SU-DHL-6 (cell line): Measurements from ENCODE around the gene POLR2A.

Experiments used
- H2AFZ ChIP-seq: fragments of 200-600 bp; sonication (generic); 2 replicates; pipeline ENCODE4 v1.6.1; 2014; ENCODE audit warnings: low read depth, mild to moderate bottlenecking, moderate library complexity, mixed read lengths, antibody characterized with exemption, low read length; ENCODE audit not compliant: severe bottlenecking
- H3F3A ChIP-seq: fragments of 200-600 bp; shearing (Covaris generic); 2 replicates; pipeline ENCODE4 v1.6.0; 2016; ENCODE audit warnings: antibody characterized with exemption, mild to moderate bottlenecking; ENCODE audit not compliant: insufficient read depth
- H3K27ac ChIP-seq: fragments of 200-600 bp; sonication (generic); 2 replicates; pipeline ENCODE4 v1.5.1; 2016; ENCODE audit warnings: low read depth, mild to moderate bottlenecking, low read length, moderate library complexity, mixed read lengths
- H3K27me3 ChIP-seq: fragments of 200-600 bp; sonication (generic), shearing (Covaris generic); 2 replicates; pipeline ENCODE4 v1.6.0; 2014; ENCODE audit warnings: mild to moderate bottlenecking, low read length
- H3K36me3 ChIP-seq: fragments of 200-600 bp; sonication (generic); 2 replicates; pipeline ENCODE4 v1.6.1; 2014; ENCODE audit warnings: mild to moderate bottlenecking, low read length, mixed read lengths
- H3K4me2 ChIP-seq: fragments of 300-600, 200-600 bp; shearing (Covaris generic), sonication (generic); 2 replicates; pipeline ENCODE4 v1.6.0; 2014; ENCODE audit warnings: low read length, low read depth, mild to moderate bottlenecking; ENCODE audit not compliant: poor library complexity, severe bottlenecking
- H3K4me3 ChIP-seq: fragments of 200-600 bp; sonication (generic); 2 replicates; pipeline ENCODE4 v1.5.1; 2014; ENCODE audit warnings: antibody characterized with exemption, low read length, mild to moderate bottlenecking, mixed read lengths; ENCODE audit not compliant: insufficient read depth, poor library complexity, severe bottlenecking
- H3K79me2 ChIP-seq: fragments of 200-600 bp; sonication (generic); 2 replicates; pipeline ENCODE4 v1.6.1; 2014; ENCODE audit warnings: mild to moderate bottlenecking, low read length, moderate library complexity; ENCODE audit not compliant: insufficient read depth
- H3K9ac ChIP-seq: fragments of 200-600 bp; sonication (generic); 2 replicates; pipeline ENCODE4 v1.7.0; 2014; ENCODE audit warnings: mild to moderate bottlenecking, low read length
- H3K9me2 ChIP-seq: fragments of 200-600 bp; sonication (generic); replicated peaks from 2 replicates; pipeline ENCODE4 v1.6.1; 2014; ENCODE audit warnings: low read length; ENCODE audit not compliant: insufficient read depth
- H3K9me3 ChIP-seq: fragments of 200-600 bp; sonication (generic); 2 replicates; pipeline ENCODE4 v1.6.1; 2014; ENCODE audit warnings: low read length, mixed read lengths; ENCODE audit not compliant: insufficient read depth
- H4K20me1 ChIP-seq: fragments of 200-600 bp; sonication (generic); 2 replicates; pipeline ENCODE4 v1.6.1; 2014; ENCODE audit warnings: low read depth, mild to moderate bottlenecking, antibody characterized with exemption, low read length, moderate library complexity, mixed read lengths
- CTCF ChIP-seq: fragments of 200-600 bp; sonication (generic); IDR thresholded peaks from one replicate; pipeline ENCODE4 v1.5.1; 2017; ENCODE audit warnings: antibody characterized with exemption, mild to moderate bottlenecking, low read length, moderate library complexity; ENCODE audit not compliant: insufficient read depth, poor library complexity, severe bottlenecking
- EZH2phosphoT487 ChIP-seq: fragments of 200-600 bp; sonication (generic), shearing (Covaris generic); conservative IDR thresholded peaks from 2 replicates; pipeline ENCODE4 v1.6.1; 2018; ENCODE audit warnings: mild to moderate bottlenecking, antibody characterized with exemption, low read length, moderate library complexity, mixed read lengths

POLR2A gene

GRCh38 chr17:7541074-7541621 lies 57.0 kb downstream of the POLR2A start:
- TF ChIP-seq CTCF, result no peak
- no peak for TF ChIP-seq EZH2phosphoT487
- no peaks in the 10 kb centered on the region for H4K20me1 ChIP-seq
- no peak overlapping the region for H3K4me2 ChIP-seq
- no peaks in the 10 kb centered on the region for H3K27me3 ChIP-seq
- no peak overlapping the region for H3K9ac ChIP-seq
- no peaks in the 10 kb centered on the region for H3K79me2 ChIP-seq
- peaks cover 14% of the 10 kb centered on the region; the same call in 1 of the 2 replicates for H3K9me3 ChIP-seq
- H3K4me3 ChIP-seq, result no peak overlapping the region
- no peaks in the 10 kb centered on the region for H3F3A ChIP-seq
- H3K36me3 ChIP-seq, result no peaks in the 10 kb centered on the region
- no peak overlapping the region for H2AFZ ChIP-seq
- H3K27ac ChIP-seq, result no peak overlapping the region
- H3K9me2 ChIP-seq, result no peaks in the 10 kb centered on the region

DNA sequence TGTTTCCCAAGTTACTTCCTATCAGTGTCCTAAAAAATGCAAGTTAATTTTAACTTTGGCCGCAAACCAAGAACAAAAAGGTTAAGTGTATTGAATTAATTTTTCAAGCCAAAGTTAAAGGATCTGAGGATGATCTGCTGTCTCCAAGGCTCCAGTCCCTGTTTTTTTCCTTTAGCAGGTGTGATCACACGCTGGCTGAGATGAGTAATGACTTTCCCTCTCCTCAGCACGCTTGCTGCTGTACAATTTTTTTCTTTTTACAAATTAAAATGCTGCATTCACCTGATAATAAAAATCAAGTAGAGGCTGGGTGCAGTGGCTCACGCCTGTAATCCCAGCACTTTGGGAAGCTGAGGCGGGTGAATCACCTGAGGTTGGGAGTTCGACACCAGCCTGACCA lies 60.7 kb downstream of the POLR2A start:
- H2AFZ ChIP-seq, result no peak overlapping the region
- H3K9me2 ChIP-seq, result no peaks in the 10 kb centered on the region
- H3K9ac ChIP-seq, result no peak overlapping the region
- no peaks in the 10 kb centered on the region for H3K9me3 ChIP-seq
- no peak for TF ChIP-seq EZH2phosphoT487
- TF ChIP-seq CTCF, result no peak
- H3K4me2 ChIP-seq, result no peak overlapping the region
- H4K20me1 ChIP-seq, result no peaks in the 10 kb centered on the region
- no peaks in the 10 kb centered on the region for H3K79me2 ChIP-seq
- no peaks in the 10 kb centered on the region for H3K27me3 ChIP-seq
- no peak overlapping the region for H3K4me3 ChIP-seq
- no peaks in the 10 kb centered on the region for H3F3A ChIP-seq
- no peak overlapping the region for H3K27ac ChIP-seq
- H3K36me3 ChIP-seq, result no peaks in the 10 kb centered on the region

- TF ChIP-seq CTCF, result no peak
- TF ChIP-seq EZH2phosphoT487, result no peak
- H3K9ac ChIP-seq, result peak within 1 kb of the TSS; percentile 18; the same call in 1 of the 2 replicates
- no peaks in the 10 kb centered on the region for H3K27me3 ChIP-seq
- no peaks in the 10 kb centered on the region for H3K9me2 ChIP-seq
- H3K9me3 ChIP-seq, result no peaks in the 10 kb centered on the region
- no peak within 1 kb of the TSS for H2AFZ ChIP-seq
- H3K79me2 ChIP-seq, result no peaks in the 10 kb centered on the region
- no peaks in the 10 kb centered on the region for H4K20me1 ChIP-seq
- H3F3A ChIP-seq, result no peaks in the 10 kb centered on the region
- H3K36me3 ChIP-seq, result no peaks in the 10 kb centered on the region
- H3K4me3 ChIP-seq, result no peak within 1 kb of the TSS
- no peak within 1 kb of the TSS for H3K27ac ChIP-seq
- H3K4me2 ChIP-seq, result peak within 1 kb of the TSS; percentile 29
These were observed 64.6 kb downstream of the POLR2A start, which contains the start of gene TNFSF12 for GRCh38 chr17:7548585-7549400. TSS of gene TNFSF12 (plus strand) at chr17:7549058. CDS start at chr17:7549154, 96 bp downstream.
